CD4-positive, alpha-beta T cell treated with Interleukin-6 for 4 hours (primary cell): ENCODE results near the gene ZNF669.
"Not testable (repeated sequence)": the region's sequence is repeated elsewhere in the genome, so short reads cannot be mapped to it uniquely, and the experiment has no call there.

Experiments used
- DNase-seq: peaks from one replicate; pipeline ENCODE4 v3.0.0-alpha.2; 2020; ENCODE audit warnings: mixed read lengths

ZNF669 gene

GRCh38 chr1:247103859-247104591, at the start of gene ZNF669:
Gene ZNF669, minus strand, starts transcription at chr1:247104356. Its CDS starts 157 bp downstream, at chr1:247104199.
- DNase-seq = peak; percentile 93

- no peak for DNase-seq
Measured at GRCh38 chr1:247147781-247148180, 43.6 kb upstream of the ZNF669 start.

GRCh38 chr1:247147120-247147519, 43.0 kb upstream of the ZNF669 start:
- DNase-seq = not testable (repeated sequence)

GRCh38 chr1:247146671-247147070, 42.5 kb upstream of the ZNF669 start:
- no peak for DNase-seq

GRCh38 chr1:247145279-247145678, 41.1 kb upstream of the ZNF669 start:
- no peak for DNase-seq

- not testable (repeated sequence) for DNase-seq
Measured at GRCh38 chr1:247139557-247139956, 35.4 kb upstream of the ZNF669 start.

GRCh38 chr1:247131236-247131635, 27.1 kb upstream of the ZNF669 start:
- no peak for DNase-seq

GRCh38 chr1:247127519-247128282, 23.5 kb upstream of the ZNF669 start:
- not testable (repeated sequence) for DNase-seq

GRCh38 chr1:247126601-247127000, 22.4 kb upstream of the ZNF669 start:
- not testable (repeated sequence) for DNase-seq

- DNase-seq = not testable (repeated sequence)
Measured at GRCh38 chr1:247126166-247126565, 22.0 kb upstream of the ZNF669 start.

- DNase-seq = no peak
Measured at GRCh38 chr1:247121382-247121781, 17.2 kb upstream of the ZNF669 start.

- DNase-seq = not testable (repeated sequence)
Measured at GRCh38 chr1:247120408-247120668, 16.2 kb upstream of the ZNF669 start.

- DNase-seq = no peak
Measured at GRCh38 chr1:247119600-247120407, 15.6 kb upstream of the ZNF669 start.

GRCh38 chr1:247118946-247119446, 14.8 kb upstream of the ZNF669 start:
- peak; percentile 20 for DNase-seq

- no peak for DNase-seq
Measured at GRCh38 chr1:247115545-247115944, 11.4 kb upstream of the ZNF669 start.

- DNase-seq = no peak
Measured at GRCh38 chr1:247115141-247115510, 11.0 kb upstream of the ZNF669 start.

- DNase-seq = no peak
Measured at GRCh38 chr1:247114351-247115140, 10.4 kb upstream of the ZNF669 start.

- DNase-seq = no peak
Measured at GRCh38 chr1:247113733-247114271, 9.6 kb upstream of the ZNF669 start.

GRCh38 chr1:247113094-247113497, 8.9 kb upstream of the ZNF669 start:
- no peak for DNase-seq

GRCh38 chr1:247112479-247112781, 8.3 kb upstream of the ZNF669 start:
- DNase-seq = no peak

- no peak for DNase-seq
Measured at GRCh38 chr1:247111700-247112478, 7.7 kb upstream of the ZNF669 start.

- DNase-seq = no peak
Measured at GRCh38 chr1:247111259-247111699, 7.1 kb upstream of the ZNF669 start.
